Neural cell (in vitro differentiated cells): Measurements from ENCODE around the gene PIGC.

ENCODE experiments used
- CTCF ChIP-seq: fragments of 450-650 bp; IDR thresholded peaks from 2 replicates; pipeline ENCODE4 v1.5.1; 2014; ENCODE audit warnings: antibody characterized with exemption, mild to moderate bottlenecking, moderate library complexity; ENCODE audit not compliant: poor library complexity, severe bottlenecking
- POLR2AphosphoS5 ChIP-seq: IDR thresholded peaks from 2 replicates; pipeline ENCODE4 v1.6.1; 2012

GRCh38 chr1:172469717-172470116 lies 25.8 kb upstream of the PIGC start:
- TF ChIP-seq POLR2AphosphoS5 (no peak), CTCF (no peak)
